ENCODE results near the gene EYS.

Gene EYS

GRCh38 chr6:64969139-64969538 lies 737.9 kb downstream of the EYS start:
- DNase-seq (ENCODE audit: low read depth): no peak

DNA sequence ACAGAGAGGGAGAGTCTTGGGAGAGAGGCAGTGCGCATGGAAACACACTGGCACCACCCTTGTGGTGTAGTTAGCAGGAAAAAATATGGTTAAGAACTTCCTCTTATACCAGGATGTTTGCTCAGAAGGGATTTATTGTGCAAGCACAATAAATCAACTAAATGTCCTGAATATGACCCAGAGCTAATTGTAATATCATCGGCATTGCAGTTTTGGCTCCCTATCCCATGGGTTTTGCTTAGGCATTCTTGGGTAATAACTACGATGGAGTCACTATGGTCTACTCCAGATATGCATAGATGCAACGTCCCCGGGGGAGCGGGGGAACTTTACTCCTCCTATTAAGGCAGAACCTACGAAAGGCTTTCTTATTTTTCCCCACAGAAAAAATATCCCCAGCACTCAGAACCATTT lies 751.6 kb downstream of the EYS start:
- DNase-seq (ENCODE audit: low read depth): no peak

- no peak for DNase-seq (ENCODE audit: low read depth)
Measured at GRCh38 chr6:64949257-64949656, 757.8 kb downstream of the EYS start.

GRCh38 chr6:64948261-64948660 lies 758.8 kb downstream of the EYS start:
- DNase-seq (ENCODE audit: low read depth): no peak

- DNase-seq (ENCODE audit: low read depth): no peak
Measured at GRCh38 chr6:64945450-64945849, 761.6 kb downstream of the EYS start.

GRCh38 chr6:64932486-64932885 lies 774.5 kb downstream of the EYS start:
- DNase-seq (ENCODE audit: low read depth): no peak

DNA sequence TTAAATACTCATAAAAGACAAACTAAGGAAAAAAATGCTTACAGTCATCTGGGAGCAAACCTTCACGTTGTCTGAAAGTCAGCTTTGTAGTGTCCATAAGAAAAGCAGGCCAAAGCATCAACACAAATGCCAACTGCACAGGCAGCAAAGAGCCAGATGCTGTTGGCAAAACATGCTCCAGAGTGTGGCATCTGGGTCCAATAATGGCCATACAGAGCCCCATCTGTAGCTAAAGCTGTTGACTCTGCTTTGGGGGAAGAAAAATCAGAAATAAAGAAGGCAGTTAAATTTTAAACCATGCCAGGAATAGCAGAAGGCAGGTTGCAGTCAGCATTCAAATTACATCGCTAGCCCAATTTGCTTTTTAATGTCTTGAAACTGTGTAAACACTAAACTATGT lies 776.3 kb downstream of the EYS start:
- DNase-seq (ENCODE audit: low read depth): no peak

- DNase-seq (ENCODE audit: low read depth): no peak
Measured at GRCh38 chr6:64926051-64926450, 781.0 kb downstream of the EYS start.

DNA sequence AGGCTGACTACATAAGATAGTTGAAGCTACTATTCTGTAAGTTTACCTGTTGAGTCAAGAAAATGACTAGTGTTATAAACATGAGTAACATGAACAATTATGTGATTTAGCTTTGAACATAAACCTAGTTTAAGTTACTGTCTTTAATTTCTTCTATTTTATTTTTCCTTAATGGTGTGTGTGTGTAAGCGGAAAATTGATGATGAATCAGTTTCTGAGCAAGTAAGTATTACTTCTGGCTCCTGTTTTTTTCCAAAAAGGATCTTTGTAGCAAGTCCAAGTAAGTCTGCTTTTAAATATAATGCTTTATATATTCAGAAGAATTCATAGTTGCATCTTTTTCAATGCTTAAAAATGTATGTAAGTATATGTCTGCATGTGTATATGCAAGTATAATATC lies 786.8 kb downstream of the EYS start:
- no peak for DNase-seq (ENCODE audit: low read depth)

GRCh38 chr6:64914124-64914523 lies 792.9 kb downstream of the EYS start:
- no peak for DNase-seq (ENCODE audit: low read depth)

DNA sequence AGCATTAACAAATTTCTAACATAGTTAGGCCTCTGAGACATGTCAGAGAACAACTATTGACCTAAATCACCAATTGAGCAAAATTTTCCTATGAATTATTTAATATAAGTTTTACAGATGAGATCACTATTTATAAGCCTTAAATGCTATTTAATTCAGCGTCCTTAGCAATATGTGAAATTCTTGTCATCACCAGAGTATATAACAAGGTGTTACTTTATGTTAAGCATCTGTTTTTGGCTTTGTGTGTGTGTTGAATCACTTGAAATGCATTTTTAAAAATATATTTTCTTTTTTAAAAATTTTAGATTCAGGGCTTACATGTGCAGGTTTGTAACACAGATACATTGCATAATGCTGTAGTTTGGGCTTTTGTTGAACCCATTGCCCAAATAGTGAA lies 794.1 kb downstream of the EYS start:
- DNase-seq (ENCODE audit: low read depth): no peak

GRCh38 chr6:64908104-64908503 lies 798.9 kb downstream of the EYS start:
- DNase-seq (ENCODE audit: low read depth): no peak

DNA sequence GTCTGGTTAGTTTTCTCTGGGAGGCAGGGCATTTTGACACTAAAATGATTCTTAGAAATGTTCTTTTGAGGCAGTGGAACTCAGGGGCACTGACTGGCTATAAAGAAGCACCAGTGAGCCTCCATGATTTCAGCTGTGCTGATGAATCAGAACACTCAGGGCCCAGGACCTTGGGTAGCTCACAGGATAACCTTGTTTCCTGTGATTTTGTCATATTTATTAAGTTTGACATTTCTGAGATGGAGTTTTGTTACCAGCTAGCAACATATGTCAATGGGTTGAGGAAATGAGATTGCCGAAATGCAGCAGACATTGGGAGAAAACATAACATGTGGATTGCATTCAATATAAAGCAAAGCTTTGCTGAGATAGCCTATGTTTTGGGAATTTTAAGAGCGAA lies 802.4 kb downstream of the EYS start:
- no peak for DNase-seq (ENCODE audit: low read depth)

DNA sequence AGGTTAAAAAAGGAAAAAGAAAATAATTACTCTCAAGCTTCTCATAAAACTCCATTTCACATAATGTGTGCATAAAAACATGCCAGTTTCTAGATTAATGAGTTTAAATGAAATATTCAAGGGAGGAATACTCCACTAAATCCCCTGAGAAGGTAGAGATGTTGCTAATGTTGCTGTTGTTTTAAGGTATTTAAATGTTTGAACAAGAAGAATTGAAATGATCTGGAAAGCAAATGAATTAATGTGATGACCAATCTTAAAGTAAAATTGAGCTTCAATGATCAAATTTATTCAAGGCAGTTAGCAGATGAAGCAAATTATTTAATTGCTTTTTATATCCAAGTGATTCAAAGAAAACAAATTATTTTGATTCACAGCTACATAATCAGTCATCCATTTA lies 804.4 kb downstream of the EYS start:
- no peak for DNase-seq (ENCODE audit: low read depth)

GRCh38 chr6:64896939-64897338 lies 810.1 kb downstream of the EYS start:
- DNase-seq (ENCODE audit: low read depth): no peak

GRCh38 chr6:64895945-64896344 lies 811.1 kb downstream of the EYS start:
- DNase-seq (ENCODE audit: low read depth): no peak

GRCh38 chr6:64890609-64891008 lies 816.4 kb downstream of the EYS start:
- no peak for DNase-seq (ENCODE audit: low read depth)

GRCh38 chr6:64889144-64889543 lies 817.9 kb downstream of the EYS start:
- no peak for DNase-seq (ENCODE audit: low read depth)

DNA sequence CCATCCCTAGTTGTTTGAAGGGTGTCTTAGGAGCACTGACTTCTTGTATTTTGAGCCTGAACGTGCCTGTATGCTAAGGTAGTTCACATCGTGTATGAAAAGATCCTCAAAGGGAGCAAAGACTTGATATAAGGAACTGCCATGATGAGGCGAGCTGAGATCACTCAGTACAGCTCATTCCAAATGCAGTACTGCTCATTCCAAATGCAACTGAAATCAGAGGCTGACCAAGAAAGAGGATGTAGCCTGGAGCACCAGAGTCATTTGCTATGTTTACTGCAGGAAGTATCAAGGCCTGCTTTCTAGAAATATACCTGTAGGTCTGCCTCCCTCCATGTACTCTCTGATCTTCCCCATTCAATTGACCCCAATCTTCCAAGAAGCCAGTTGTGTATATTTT lies 832.2 kb downstream of the EYS start:
- no peak for DNase-seq (ENCODE audit: low read depth)

GRCh38 chr6:64872633-64873032 lies 834.4 kb downstream of the EYS start:
- no peak for DNase-seq (ENCODE audit: low read depth)

DNA sequence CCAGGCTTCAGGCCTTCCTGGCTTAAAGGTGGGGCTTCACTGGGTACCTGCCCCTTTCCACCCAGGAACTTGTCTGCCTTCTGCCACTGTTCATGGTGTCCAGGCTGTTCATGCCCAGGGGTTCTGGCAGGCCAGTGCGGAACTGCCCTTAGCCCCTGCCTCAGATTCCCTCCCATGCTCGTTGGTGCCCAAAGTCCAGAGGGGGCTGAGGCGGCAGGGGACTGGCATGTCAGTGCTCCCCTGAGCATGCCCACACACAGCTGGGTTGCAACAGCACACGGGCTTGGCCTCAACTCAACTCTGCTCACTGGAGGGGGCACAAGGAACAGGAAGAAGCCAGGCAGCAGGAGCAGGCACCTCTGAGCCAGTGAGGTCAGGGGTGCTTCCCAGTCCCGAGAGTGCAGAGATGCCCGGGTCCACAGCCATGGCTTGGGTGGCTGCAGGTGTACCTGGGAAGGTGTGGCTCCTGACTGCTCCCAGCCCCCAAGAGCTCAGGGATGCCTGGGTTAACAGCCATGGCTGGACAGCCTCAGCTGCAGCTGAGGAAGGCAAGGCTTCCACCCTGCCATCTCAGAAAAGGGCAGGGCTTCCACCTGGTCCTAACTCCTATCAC lies 845.9 kb downstream of the EYS start:
- DNase-seq (ENCODE audit: low read depth): no peak

DNA sequence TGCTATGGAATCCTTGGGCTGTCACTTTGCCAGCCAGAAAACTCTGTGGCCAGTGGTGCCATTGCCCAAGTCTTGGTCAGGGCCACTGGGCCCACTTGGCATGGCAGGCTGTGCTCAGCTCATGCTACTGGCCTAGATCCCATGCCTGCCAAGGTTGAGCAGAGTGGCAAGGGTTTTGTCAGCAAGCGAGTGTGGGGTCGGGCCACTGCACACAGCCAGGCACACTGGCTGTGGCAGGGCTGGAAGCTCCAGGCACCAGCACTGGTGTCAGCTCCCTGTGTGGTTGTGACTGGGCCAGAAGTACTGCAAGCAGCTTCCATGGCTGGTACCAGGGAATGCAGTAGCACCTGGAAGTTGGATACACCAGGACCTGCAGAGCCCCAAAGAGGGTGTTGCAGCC lies 846.8 kb downstream of the EYS start:
- no peak for DNase-seq (ENCODE audit: low read depth)

DNA sequence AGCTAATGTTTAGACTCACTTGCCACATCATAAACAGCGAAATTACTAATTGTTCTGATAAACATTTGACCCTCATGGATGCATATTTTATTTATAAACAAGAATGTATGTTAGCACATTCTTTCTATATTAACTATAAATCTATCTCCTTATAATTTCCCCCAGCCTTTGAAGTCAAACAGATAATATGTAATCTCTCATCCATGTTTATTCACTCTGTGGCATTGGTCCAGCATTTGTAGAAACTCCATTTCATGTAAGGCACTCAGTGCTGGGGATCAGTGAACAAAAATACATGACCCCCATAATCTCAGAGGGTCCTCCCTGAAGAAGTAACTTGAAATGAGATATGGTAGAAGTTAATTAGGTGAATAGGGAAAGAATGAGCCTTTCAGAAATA lies 856.9 kb downstream of the EYS start:
- DNase-seq (ENCODE audit: low read depth): no peak

GRCh38 chr6:64848467-64848866 lies 858.6 kb downstream of the EYS start:
- DNase-seq (ENCODE audit: low read depth): no peak

DNA sequence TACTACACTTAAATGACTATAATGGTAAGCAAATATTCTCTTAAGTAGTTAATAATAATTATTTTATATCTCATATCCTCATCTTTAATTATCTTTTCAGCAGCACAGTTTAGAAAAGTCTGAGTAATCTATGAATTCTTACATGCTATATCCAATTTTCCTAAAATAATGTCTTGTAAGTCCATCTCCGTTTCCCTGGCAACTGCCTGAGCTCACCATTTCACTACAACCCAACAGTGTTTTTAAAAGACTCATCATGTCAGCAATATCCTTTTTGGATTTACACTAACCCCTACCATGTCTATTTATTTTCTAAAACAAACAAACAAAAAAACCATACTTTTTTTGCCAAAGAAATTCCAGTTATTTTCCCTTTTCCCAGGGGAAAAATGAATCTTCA lies 859.6 kb downstream of the EYS start:
- no peak for DNase-seq (ENCODE audit: low read depth)
